Measurements from ENCODE around the gene PGAP6.

GRCh38 chr16:425740-426114 lies 43.9 kb upstream of the PGAP6 start:
- TF ChIP-seq POLR2A (IDR thresholded peaks at IDR 0.05; ENCODE audit: low read depth, low read length) (no peak; the same call in 1 of the 2 replicates), POLR2AphosphoS5 (IDR thresholded peaks at IDR 0.05; ENCODE audit: low read depth, low read length) (no peak)

Measured in GM12892 (cell line).